NCI-H1694 (cell line): ENCODE measurements around the gene MYO3B.

ENCODE experiments used
- DNase-seq: peaks from one replicate; lab custom pipeline; 2025; lab: John Stamatoyannopoulos, UW

The MYO3B gene

DNA sequence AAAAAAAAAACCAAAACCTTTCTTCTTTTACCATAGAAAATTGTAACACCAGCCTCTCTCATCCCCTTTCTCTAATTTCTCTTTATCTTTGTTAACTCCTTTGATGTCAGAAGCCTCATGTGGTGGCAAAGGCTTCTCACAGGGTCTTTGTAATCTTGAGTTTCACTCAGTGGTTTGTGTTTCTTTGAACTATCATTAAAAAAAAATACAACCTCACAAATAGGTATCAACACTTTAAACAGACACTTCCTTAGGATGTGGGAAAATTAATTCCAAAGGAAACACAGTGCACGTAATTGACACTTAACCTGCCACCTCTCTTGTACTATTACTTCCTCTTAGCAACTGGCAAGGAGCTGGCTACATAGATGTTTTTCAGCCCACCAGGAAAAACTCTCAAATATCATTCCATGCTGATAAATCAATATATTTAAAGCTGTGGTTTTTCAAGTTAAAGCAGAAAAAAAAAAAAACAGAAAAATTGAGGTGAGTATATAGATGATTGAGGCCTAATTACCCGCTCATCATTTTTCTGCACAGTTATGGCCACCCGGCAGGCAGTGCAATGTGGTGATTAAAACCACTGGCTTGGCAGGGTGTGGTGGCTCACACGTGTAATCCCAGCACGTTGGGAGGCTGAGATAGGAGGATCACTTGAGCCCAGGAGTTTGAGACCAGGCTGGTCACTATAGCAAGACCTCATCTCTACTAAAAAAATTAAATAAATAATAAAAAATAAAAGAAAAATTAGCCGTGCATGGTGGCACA, 193.5 kb downstream of the MYO3B start:
- DNase-seq = no peak

DNA sequence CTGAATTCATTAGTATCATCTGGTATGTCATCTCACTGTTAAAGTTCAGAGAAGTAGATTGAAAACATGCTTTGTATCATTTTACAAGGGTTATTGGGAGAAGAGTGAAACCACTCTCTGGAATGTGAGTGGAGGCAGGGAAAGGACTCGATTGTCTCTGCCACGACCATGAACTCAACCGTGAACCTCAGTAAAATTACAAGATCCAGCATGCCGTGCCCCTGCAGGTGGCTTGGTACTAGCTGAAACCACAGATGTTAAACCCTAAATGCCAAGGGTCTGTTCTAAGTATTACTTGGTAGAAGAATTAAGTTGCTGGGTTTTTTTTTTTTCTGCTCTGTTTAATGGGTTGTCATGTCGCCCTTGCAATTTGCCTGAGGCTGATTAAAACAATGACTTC, 197.2 kb downstream of the MYO3B start:
- DNase-seq = no peak

DNA sequence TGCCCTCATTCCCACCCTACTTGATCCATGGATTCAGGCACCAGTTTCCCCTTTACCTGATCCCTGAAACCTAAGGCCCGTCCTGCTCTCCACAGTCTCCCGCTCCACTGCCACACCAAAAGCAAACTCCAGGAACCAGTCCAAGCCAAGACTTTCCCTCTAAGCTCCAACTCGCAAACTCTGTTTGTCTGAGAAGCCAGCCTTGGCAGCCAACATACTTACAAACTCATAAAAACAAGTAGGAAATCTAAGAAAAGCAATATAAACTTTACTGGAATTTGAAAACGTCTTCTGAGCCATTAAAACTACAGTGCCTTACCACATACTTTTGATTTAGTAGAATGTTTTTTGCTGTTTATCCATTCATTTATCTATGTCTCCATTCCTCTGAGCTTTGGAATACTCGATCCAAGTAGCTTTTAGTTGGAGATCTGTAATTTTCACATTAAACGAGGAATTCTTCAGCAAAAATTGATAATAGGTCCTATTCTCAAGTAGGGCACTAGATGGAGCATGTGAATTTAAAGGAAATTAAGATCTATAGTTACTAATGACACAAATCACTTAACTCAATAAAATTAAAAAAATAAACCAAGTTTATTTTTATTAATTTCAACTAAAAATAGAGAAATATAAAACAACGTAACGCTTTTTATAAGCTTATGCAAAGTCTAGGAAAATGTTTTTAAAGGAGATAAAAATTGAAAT, 199.7 kb downstream of the MYO3B start:
- no peak for DNase-seq

DNA sequence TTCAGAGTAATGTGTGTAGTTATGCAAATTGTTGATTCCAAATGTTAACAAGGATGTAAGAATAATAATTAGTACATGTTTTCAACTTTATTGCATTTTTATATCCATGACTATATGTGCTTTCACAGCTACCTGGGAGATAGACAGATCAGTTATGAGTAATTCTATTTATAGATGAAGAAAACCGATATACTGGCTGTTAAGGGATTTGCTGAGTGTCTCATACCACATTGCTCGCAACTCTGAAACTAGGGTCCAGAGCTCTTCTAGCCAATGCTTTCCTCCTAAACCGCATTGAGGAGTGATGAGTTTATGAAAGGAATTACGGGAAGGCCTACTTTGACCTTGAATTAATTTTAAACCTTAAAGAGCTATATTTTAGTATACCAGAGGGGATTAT, 202.3 kb downstream of the MYO3B start:
- DNase-seq = no peak

DNA sequence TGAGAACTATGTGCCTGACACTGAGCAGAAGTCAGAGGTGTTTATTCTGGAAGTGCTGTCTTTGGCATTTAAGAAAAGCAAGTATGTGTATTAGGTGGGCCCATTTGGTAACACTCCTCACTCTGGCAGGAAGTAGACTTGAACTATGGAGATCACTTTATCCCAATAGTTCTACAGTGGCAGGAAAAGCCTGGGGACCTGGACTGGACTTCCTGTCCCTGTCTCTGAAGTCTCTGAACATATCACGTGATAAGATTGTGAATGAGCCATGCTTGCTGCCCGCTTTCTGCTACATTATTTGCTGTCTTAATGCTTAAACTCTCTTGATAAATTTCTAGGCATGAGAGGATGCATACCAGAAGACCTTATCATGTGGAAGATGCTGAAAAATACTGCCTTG, 203.7 kb downstream of the MYO3B start:
- no peak for DNase-seq

DNA sequence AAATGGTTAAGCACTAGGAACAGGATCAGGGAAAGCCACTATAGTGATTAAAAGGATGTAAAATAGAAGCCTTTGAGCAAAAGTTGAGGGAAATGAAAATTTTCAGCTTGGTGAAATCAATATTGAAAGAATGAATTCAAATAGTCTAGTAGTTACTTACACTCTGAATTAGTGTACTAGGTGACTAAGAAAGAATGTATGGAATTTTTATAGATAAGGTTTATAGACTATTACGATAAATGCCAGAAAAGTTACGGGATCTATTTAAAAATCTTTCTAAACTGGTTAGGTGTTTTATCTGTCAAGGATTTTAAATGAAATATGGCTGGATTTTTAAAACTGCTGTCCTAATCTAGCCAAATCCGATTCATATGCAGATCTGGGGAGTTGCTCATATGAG, 208.6 kb downstream of the MYO3B start:
- no peak for DNase-seq

DNA sequence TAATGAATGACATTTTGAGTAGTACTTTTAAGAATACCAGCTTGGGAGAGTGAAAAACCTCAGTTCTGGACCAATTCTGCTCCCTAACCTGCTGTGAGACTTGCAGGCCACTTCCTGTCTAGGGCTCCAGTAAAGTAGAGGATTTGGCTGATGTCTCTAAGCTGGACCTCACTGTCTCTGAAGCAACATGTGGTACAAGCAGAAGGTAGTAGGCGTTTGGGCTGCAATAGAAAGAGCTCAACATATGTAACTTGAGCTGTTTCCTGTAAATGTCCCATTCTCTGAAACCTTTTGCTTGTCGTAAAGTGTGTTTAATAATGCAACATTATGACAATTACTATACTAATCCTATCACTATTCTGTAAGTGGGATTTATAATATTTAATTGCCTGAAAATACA, 213.1 kb downstream of the MYO3B start:
- DNase-seq = no peak

DNA sequence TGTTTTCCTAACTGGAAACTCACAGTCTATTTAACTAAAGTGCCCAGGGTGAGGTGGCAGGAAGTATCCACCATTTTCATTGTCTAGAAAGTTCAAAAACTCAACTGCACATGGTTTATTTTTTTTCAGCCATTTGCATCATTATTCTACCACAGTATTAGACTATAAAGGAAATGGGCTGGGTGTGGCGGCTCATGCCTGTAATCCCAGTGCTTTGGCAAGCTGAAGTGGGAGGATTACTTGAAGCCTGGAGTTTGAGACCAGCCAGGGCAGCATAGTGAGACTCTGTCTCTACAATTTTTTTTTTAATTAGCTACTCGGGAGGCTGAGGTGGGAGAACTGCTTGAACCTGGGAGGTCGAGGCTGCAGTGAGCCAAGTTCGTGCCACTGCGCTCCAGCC, 213.8 kb downstream of the MYO3B start:
- DNase-seq = no peak

DNA sequence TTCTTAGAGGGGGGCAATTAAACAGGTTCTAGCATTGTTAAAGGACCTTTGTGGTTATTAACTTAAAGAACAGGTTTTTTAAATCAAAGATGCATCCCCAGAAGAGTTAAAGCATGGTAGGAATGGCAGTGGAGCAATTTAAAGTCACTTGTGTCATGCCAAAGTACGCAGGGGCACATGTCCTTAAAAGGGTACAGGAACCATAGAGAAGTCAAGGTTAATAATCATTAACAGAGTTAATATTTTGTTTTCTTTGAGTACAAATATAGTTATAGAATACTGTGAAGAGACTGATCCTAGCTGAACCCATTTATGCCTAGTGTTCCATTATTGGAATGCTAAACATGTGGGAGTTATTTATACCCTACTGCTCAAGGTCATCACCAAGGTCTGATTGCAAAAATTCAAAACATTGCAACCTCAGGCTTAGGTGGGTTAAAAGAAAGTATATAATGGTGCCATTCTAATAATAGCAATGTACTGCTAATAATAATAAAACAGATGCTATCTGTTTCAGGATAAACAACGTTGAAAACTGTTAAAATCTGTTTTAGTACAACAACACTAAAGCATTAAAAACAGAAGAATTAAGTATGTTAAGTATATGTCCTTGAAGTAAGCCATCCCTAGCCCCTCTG, 216.0 kb downstream of the MYO3B start:
- DNase-seq = no peak

DNA sequence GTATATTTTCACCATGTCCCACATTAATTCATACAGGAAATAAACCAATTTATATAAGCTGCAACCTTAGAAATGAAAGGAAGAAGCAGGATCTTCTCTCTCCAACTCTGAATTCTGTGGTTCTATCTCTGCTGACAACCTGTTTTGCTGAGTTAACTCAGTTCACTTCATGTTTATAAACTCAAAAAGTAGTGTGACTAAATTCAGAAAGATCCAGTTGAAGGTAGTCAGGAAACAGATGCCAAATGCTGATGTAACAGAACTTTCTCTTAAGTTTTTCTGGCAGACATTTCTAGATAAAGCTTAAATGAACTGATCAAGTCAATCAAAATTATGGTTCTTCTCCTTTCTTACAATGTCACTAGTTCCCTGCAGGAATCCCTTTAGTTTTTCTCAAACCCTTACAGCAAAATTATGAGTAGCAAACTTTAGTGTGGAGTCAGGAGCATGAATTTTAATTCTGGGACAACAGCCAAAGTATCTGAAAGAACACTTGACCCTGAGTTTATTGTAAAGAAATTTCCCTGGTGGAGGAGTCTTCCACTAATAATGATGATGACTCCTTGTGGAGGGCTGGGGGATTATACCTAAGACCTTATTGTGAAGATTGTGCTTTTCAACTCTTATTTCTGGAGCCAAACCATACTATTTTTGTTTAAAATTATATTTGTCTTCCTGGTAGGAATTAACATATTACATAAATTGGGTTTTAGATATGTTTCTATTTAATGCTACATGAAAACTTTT, 216.9 kb downstream of the MYO3B start:
- DNase-seq = no peak

DNA sequence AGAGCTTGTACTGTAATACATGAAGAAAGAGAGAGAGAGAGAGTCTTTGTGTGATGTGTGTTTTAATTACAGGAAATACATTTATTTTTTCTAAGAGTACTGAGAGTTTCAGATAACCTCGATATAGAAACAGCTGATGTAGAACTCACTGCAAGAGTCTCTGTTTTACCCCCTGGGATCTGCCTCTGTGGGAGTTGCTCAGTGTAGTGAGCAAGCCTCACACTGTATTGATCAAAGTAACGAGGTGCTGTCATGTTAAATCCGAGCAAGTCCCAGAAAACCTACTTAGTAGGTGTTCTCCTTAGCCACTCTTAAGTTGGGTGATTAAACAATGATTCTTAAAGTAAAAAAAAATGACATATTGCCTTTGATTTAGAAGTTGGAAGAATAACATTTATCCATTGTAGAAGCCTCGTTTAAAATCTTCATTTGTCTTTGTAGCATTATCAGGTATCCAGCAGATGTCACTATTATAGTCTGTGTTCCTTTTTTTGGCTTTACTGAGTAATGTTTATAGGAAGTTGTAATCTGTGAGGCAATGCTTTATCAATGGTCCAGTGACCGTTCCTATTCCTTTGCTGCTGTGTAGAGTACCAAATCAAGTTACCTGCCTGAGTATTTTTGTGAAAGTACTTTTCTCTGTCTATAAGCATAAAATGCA, 219.0 kb downstream of the MYO3B start:
- DNase-seq = peak; percentile 6

DNA sequence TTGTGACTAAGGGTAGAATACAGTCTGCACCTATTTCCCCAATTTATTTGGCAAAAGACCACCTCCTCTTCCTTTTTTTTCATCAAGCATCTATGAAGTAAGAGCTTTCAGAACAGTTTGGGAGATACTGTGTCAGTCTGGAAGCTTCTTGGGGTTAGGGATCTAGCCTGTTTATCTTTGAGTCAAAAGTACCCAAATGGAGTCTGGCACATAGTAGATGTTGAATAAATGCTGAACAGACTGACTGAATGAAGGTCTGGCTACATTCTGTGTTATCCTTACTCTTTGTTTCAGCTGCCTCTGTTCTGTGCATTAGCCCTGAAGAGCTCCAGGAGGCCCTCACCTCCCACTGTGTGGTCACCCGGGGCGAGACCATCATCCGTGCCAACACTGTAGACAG, 223.2 kb downstream of the MYO3B start:
- DNase-seq = no peak

DNA sequence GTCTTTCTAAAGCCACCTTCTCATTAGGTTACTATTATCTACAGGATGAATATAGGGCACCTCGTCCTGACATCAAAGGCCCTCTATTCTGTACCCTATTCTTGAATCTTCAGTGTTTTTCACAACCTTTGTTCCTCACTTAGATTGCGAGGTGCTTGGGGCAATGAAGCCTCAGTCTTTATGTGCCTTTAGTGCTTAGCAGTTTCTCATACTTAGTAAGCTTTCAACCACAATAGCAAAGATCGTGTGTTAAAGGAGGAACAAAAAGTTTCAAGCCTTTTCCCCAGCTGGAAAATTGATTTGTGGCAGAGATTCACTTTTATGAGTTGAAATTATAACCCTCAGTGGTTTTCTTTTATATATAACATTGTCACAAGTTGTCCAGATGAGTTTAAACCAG, 226.9 kb downstream of the MYO3B start:
- no peak for DNase-seq

DNA sequence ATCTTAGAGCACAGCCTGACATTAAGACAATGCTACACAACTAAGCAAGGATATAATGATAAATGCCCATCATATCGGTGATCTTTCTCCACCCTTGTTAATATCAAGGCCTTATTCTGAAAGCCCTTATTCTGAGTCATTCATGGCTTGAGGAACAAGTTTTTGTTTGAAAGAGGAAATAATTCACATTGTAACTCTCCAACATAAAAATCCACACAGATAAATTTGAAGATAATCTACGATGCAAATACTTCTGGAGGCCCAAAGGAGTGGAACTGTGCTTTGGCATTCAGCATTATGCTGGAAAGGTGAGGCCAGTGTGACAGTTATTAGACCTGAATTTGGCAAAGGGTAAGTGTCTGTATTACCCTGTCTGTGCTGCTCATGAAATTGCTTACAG, 227.4 kb downstream of the MYO3B start:
- DNase-seq = no peak

DNA sequence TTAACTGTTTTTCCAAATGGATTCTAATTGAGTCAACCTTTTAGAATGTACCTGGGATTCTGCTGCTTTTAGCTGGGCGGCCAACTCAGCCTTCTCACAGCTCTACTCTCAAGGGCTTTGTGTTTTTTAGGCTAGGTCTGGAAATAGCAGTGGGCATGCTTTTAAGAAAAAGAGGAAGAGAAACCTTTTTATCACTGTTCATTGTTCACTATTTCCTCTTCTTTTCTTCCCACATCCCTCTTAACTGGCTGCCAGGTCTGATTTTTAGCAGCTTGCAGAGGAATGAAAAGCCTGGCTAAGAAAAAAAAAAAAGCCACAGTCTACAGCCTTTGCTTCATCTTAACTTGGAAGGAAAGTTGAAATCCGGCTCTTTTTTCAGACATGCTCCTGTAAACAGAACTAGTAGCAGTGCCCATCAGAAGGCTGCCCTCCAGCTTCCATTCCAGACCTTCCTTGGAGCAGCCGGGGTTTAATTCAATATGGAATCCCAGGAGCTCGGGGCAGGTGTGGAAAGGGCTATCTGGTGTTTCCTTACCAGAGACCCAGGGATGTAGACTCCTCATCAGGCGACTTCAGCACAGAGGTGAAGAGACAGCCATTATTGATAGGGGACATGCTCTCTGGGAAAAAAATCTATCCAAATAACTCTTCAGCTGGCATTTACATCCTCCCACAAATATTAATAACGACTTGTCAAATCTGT, 230.7 kb downstream of the MYO3B start:
- DNase-seq = no peak

DNA sequence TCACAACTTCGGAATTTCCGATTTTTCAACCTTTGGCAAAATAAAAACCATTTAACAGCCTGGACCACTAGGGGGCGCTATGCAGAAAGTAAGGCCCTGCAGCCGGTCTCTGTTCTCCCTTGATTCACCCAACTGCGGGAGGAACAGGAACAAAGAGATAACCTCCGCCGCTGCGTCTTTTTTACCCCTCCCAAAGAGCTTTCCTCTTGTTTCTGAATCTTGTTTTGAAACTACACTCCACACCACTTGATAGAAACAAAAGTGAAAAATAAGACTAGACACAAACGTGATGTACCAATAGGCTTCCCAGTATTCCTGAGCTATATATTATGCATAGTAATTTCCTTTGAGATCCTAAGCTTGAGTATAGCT, 231.2 kb downstream of the MYO3B start:
- peak; percentile 76 for DNase-seq

DNA sequence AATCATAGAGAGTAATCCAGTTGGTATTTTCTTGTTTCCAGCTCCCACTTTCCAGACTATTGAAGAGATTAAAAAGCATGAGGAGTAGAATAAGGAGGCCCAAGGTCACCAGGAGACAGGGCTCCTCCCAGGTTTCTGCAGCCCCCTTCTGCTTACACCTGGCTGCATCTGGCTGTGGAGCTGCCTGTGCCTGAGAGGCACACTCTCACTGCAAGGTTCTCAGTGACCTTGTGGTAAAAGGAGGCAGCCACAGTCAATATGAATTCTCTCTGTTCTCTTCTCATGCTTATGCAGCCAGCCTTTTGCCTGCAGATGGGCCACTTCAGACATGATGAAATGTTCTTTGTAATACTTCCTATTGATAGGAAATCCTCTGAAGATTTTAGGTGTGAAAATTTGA, 233.7 kb downstream of the MYO3B start:
- DNase-seq = no peak

DNA sequence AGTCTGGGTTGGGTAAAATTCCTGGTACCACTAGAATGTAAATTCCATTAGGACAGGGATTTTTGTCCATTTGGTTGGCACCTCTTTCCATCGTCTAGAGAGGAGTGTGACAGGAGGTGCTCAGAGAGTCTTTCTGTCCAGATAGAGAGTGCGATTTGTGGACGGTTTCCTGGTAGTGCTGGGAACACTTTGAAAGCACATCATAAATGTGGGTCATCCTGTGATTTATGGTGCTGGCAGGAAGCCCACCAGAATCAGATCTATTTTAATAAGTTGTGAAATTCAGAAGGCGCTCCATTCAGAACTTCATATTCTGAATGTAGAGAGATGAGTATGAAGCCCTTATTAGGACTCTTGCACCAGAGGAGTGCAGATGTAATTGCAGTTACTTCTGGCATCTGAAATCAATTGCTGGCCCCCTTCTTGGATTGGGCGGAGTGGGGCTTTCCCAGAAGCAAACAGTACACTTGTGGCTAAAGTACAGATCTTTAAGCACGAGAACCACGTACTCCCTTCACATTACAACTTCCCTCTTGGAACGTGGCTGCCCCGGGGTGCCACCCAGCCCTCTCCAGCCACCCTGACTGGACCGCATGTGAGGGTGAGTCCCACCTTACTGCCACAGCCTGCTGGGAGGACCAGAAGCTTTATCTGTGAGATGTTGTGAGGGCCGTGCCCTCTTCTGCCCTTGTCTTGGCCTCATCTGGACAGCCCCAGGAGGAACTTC, 243.2 kb downstream of the MYO3B start:
- no peak for DNase-seq

DNA sequence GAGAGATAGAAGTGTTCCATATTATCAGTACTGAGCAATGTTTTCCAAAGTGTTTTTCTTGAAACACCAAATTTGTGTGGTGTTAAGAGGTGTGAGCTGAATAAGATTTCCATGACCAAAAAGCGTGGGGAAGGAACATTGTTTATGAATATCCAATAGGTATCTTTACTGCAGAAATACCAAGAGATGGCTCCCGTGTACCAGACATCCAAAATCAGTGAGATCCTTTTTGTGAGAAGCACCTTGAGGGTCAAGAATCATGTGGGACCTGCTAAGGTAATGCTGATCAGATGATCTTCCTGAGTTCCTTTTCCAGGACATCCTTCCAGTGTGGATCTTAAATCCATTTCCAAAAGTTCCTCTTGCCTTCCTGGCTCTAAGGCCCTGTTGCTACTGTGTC, 246.0 kb downstream of the MYO3B start:
- no peak for DNase-seq

DNA sequence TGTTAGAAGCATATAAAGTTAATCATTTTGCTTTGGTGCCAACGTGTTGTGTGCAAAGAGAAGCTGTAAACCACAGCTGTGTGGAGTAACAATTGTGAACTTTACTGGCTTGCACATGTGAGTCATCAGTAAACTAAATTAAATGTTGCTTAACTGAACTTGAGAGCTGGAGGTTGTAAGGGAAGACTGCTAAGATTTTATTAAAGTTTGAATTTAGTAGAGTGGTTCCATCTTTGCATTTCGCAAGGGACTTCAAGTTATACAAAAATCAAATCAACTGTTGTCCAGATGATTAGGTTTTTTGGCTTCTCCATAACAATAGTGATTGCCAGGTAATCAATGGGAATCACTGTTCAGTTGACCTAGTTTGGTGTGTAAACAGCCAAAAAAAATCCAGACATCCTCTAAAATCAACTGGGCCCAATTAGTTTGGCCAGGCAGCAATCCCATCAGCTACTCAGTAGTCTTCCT, 247.4 kb downstream of the MYO3B start:
- DNase-seq = peak; percentile 45

DNA sequence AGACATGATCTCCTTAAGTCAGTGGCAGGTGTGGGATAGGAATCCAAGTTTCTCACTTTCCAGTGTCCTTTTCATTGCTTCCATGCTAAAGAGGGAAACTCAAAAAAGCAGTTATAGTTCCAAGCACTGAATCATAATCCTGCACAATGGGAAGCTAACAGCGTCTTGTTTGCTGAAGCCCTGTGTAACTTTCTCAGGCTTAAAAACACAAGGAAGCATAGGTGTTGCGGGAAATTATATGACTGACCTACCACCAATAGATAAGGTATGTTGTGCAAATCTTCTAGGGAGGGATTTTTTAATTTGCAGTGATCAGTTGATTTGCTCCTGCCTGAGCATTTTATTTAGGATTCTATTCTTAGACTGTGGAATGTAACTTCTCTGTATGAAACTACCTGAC, 250.9 kb downstream of the MYO3B start:
- no peak for DNase-seq
